HG02642 (cell line): ENCODE results near the gene TGFA.

Experiments used
- ATAC-seq: cut with Tn5 transposase; IDR thresholded peaks from one replicate; pipeline ENCODE4 v1.9.1; 2021; ENCODE audit warnings: mild to moderate bottlenecking; ENCODE audit not compliant: unreplicated experiment, poor library complexity

The TGFA gene

DNA sequence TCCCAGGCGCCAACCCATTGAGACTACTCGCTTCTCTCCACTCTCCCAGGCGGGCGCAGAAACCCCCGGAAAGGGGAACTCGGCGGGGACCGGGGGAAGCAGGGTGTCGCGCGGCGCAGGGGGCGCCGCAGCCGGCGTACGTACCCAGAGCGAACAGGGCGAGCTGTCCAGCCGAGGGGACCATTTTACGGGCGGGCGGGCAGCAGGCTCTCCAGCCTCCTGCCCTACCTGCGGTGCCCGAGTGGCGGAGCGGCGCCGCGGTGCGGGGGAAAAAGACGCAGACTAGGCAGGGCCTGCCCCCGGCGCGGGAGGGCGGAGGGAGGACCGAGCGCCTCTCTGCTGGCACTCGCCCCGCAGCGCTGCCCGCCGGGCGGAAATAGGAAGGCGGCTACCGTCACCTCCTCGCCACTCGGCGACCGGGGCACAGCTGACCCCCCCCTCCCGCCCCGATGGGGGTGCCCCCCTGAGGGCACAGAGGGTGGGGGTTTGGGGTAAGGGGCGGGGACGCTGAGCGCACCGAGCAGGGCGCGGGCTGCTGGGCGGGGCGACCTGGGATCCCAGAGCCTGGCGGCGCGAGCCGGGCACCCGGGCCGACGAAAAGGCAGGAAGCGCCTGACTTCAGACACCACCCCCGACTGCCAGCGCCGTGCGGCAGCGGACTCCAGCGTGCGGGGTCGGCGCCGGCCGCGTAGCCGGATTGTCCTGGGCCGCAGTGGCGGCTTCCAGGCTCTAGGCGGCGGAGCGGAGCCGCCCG, at the start of gene TGFA:
Gene TGFA (minus strand): TSS at position 243 of the 754 bp plus-strand sequence. CDS start 59 bp downstream, at position 184.
- ATAC-seq: peak; percentile 75

DNA sequence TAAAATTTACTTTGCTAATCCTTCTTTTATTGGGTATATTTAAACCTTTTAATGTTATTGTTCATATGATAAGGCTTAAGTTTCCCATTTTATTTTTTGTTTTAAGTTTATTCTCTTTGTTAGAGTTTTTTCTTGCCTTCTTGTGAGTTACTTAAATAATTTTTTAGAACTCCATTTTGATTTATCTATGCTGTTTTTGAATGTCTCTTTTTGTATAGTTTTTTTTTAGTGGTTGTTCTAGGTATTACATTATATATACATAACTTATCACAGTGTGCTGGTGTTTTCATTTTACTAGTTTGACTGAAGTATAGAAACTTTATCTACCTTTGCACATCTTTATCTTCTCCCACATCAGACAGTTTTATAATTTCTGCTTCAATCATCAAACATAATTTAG, 49.4 kb upstream of the TGFA start:
- ATAC-seq: no peak

DNA sequence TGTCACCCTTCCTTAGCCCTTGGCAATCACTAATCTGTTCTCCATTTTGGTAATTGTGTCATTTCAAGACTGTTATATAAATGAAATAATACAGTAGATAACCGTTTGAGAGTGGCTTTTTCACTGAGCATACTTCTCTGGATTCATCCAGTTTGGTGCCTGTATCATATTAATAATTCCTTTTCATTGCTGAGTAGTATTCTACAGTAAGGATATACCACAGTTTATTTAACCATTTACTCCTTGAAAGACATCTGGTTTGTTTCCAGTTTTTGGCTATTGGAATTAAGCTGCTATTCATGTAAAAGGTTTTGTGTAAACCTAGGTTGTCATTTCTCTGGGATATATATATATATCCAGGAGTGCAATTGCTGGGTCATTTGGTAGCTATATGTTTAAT, 44.6 kb upstream of the TGFA start:
- no peak for ATAC-seq

DNA sequence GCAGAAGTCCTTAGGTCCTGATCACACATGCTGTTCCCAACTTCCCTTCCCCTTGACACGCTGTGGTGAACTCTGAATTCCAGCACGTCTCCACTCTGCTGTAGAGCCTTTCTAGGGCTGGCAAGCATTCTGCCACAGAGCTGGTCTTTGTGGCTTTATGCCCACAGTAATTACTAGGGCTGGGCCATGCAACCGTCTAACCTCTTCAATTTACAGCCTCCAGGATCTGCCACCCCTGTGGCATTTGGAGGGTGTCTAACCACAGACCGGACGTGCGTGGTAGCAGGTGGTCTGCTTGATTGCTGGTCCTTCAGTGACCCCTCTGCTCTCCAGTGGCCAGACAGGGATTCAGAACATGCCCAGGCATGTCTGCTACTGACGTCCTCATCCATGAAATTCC, 43.1 kb upstream of the TGFA start:
- no peak for ATAC-seq

DNA sequence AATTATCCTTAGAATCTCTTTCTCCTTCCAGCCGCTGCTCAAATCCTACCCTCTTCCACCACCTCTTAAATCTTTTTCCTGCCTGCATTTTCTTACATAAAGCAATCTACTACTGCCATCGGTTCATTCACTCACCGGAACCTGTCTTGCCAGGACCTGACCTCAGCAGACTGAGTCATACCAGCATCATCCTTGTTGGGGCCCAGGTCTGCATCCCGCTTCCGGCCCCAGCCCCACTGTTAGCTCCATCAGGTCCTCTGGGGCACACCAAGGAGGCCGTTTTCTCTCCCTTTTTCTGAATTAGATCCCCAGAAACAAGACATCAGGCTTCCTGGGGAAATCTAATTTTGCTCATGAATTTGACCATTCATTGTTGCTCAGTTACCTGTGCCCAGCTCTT, 42.7 kb upstream of the TGFA start:
- ATAC-seq: no peak

DNA sequence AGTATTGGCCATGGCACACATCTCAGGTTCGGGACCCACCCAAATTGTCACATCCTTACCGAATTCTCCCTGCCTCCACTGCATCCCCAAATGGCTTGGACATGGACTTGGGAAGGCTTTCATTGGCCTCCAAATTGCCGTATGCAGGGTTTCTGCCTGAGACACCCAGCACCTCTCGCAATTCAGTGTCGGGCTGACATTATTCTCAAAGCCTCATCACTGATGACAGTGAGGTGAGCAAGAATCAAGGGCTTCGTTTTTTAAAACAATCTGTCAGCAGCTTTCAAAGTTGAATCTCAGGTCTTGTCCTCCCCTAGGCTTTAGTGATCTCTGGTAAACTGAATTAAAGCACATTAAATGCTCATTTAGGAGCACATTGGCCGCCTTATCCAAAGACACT, 29.5 kb upstream of the TGFA start:
- no peak for ATAC-seq

DNA sequence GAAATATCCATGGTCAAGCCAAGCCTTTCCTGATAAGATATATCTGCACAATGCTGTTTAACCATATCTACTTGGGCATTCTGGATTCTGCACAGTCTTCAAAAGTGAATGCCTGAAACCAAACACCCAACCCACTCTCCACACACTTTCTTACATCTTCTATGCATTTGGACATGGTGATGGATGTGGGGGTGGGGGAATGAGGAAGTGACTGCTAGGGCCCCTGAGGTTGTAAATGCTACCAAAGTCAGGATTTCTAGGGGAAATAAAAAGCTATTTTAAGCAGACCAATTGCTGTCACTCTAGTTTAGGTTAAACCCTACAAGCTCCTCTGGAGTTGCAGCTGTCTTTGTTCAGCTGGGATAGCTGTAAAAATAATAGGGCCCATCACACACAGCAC, 26.7 kb upstream of the TGFA start:
- ATAC-seq: no peak

DNA sequence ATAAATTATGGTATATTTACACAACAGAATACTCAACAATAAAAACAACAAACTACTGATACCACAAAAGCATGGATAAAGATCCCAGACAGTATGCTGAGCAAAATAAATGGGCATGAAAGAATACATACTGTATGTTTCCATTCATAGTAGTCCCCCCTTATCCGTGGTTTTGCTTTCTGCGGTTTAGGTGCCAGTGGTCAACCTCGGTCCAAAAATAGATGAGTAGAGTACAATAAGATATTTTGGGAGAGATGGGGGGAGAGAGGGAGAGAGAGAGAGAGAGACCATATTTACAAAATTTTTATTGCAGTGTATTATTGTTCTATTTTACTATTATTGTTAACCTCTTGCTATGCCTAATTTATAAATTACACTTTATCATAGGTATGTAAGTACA, 21.0 kb upstream of the TGFA start:
- ATAC-seq: no peak

DNA sequence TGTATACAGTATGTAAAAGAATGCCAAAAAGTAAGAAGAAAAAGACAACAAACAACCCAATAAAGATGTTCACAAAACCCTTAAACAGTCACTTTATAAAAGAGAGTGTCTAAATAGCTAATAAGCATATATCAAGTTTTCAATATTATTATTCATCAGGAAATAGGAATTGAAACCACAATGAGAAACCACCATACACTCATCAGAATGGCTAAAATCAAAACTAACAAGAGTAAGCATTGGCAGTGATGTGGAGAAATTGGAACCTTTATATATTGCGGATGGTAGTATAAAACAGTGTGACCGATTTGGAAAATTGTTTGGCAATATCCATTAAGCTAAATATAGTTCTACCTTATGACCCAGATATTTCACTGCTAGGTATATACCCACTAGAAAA, 20.5 kb upstream of the TGFA start:
- no peak for ATAC-seq

DNA sequence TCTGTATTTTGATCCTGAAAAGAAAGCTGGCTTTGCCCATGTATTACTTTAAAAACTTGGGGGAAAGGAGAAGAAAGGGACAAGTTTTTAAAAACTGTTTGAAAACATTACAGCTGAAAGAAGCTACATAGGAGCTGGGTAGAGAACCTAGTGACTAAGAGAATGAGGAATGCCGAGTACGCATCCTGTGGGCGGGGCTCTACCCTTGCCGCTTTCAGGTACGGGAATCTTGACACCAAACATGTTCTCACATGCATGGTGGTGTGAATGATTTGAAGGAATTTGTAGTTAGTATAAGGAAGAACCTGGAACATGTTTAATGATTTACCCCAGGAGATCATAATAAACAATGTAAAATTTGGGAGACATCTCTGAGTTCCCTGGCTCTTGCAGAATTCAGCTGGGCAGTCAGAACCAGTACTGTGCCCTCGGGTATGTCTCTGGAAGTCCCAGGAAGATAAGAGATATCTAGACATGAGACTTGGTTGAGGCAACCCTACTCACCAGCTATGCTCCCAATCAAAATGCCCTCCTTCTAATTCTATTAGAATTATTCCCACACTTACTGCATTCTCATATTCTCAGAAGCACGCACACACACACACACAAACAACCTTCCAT, 16.5 kb upstream of the TGFA start:
- ATAC-seq: no peak

DNA sequence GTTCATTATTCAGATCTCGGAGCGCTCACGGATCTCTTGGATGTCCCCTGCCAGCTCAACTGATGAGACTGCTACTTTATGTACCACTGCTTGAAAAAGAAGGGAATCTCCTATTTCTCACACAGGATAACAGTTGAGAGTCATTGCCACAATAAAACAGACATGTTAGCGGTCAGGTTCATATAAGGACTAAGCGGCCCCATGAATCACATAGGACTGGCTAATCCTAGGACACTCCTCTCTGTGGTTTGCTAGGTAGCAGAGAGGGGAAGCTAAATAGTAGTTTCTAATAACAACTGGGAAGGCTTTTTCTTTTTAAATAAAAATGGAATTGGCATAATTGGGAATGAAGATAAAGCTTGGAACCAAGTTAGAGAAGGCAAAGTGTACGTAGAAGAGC, 15.9 kb upstream of the TGFA start:
- ATAC-seq: no peak

DNA sequence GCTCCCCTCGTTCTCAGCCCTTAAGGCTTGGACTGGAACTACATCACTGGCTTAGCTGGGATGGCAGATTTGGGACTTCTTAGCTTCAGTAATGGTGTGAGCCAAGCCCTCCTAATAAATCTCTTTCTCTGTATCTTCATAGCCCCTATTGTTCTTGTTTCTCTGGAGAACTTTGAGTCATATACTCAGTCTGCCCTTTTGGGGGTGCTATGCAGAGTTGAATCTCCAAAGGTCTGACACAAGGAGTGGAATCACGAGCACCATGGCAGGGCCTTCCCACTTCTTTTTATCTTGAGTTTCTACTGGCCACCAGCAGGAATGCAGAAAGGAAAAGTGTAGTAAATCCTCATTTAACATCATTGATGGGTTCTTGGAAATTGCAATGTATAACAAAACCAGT, 13.3 kb upstream of the TGFA start:
- ATAC-seq: no peak

DNA sequence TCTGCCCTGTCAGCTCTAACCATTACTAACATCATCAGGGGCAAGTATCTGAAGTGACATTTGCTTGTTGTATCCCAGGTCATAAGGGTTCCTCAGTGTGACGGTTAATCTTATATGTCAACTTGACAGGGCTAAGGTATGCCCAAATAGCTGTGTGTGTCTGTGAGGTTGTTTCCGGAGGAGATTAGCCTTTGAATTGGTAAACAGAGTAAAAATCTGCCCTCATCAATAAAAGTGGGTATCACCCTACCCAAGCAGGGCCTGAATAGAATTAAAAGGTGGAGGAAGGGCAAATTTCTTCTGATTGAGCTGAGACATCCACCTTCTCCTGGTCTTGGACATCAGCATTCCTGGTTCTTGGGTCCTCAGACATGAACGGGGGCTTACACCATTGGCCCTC, 12.8 kb upstream of the TGFA start:
- no peak for ATAC-seq

DNA sequence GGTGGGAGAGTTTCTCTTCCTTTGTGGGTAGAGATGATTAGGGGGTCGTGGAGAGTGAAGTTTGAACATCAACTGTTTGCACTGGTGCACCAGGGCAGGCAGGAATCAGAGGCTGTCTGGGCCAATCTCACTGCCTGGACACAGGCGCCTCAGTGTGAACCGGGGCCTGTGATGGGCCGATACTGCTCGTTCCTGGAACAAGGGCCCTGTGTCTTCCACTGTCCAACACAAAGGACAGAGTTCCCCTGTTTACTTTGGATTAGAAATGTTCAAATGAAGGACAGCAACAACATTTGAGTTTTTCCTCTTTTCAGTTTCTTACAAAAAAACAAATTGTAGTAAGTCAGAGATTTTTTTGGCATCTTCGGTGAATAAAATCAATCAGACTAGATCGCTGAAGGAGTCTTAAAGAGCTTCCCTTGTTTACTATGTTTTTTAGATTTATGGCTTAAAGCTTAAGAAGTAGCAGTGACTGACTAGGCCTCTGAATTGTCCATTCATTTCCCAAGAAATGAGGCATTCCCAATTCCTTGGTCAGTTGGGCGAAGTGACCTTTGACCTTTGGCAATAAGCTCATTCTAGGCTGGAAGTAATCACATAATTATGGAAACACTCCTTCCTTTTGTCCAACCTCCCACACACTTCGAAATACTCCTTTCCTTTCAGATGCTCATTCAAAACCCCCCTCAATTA, 11.6 kb upstream of the TGFA start:
- ATAC-seq: no peak

DNA sequence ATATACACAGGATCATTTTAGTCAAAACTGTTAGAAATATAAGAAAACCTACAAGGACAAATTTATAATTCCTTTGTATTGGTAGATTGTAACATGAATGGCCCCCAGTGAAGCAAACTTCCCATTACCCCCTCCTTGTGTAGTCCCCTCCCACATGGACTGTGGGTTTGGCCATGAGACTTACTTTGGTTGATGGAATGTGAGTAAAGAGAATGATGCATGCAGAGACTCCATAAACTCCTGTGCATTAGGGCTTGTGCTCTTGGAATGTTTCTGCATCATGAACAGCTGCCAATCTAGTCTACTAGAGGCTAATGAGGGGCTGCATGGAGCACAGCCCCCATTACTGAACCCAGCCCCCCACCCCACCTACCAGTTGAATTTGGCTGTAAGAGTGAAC, 8.3 kb upstream of the TGFA start:
- no peak for ATAC-seq

DNA sequence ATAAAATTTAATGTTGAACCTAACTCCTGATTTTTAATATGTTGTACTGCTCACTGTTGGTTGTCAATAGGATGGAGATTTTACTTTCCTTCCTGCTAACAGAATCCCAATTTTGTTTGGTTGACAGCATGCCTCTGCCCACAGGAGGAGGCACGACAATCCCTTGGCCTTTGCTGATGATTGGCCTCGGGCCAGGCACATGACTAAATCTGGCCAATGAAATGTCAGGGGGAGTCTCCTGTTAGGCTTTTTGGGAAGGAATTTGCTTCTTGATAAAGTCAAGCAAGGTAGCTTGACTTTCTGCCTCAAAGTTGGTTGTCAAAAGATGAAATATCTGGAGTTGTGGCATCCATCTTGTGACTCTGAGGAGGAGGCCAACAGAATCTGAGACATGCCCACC, 6.8 kb upstream of the TGFA start:
- ATAC-seq: no peak

DNA sequence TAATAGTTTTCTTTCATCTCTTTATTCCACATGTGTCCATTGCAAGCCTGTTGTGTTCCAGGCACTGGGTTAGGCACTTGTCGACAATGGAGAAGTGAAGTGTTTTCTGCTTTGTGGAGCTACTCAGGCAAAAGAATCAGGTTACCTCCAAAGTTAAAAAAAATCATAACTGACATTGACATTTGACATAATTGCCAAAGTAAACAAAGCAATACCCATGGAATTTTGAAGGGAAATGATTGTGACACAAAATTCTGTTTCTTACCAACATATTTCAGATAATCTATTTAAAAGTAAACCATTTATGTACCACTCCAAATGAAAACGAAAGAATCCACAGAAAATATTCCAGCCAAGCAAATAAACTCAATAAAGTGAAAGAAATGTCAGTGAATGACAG, 6.4 kb upstream of the TGFA start:
- no peak for ATAC-seq

DNA sequence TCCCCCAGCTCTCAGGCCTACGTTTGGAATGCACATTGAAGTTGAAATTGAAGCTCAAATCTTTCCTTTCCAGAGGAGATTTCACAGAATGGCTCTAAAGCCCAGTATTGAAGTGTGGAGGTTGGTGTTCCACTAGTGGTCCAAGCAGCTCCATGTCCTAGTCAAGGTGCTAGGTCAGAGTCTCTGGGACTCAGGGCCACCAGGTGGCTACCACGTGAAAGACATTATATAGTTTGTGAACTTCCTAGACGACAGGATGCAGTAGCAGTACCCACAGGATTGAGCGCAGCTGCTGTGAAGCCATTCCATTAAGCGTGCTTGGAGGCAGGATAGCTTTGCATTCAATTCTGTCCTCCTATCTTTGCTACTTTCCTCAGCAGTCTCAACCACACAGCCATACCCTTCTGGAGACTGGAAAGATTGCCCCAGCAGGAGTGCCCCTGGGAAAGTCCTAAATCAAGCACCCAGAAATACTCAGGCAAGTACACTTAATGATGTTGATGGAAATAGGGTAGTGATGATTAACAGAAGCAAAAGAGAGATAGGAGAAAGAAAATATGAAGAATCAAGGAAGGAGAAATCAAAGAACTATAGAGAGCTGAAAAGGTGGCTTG, 4.7 kb upstream of the TGFA start:
- ATAC-seq: no peak

DNA sequence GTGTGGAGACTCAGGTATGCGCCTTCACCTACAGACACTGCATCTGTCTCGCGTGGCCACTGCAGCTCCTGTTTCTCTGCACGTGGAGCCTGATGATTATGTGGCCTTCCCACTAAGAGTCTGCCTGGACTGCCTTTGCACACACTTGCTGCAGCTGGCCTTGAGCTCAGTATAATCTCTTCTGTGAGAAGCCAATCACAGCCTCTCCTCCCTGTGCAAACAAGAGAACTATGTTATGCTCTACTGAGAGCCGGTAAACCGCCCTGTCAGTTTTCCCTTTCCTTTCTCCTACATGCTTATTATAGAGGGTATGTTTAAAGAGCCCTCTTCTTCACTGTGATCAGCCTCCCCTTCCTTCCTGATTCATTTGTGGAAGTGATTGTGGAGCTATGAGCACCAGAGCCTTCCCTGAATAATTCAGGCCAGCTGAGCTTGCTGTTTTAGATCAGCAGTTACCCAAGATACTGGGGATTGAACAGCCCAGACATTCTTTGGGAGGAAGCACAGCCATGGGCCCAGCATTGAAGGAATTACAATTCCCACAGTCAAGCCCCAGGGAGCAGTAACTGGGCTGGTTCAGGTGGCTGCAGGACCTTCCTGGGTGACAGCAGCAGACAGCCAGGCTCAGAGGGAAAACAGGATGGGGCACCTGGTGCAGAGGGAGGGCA, 3.7 kb upstream of the TGFA start:
- ATAC-seq: no peak

DNA sequence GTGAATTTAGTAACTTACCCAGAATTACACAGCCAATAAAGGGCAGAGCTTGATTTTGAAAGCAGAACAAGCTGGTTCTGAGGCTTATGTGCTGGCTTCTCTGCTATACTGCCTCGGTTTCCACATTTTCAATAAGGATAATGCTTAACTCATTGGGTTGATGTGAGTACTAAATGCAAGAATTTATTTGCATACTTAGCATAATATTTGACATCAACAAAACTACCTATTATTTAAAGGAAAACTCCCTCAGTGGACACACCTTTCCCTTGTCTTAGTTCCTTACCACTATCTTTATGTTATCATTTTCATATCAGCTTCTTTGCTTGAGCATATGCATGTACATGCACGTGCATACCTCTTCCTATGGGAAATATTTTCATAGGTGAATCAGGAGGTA, 3.0 kb upstream of the TGFA start:
- ATAC-seq: no peak
